HG03354 (cell line): ENCODE data around the gene VTI1A.
"Not testable (repeated sequence)": the region's sequence is repeated elsewhere in the genome, so short reads cannot be mapped to it uniquely, and the experiment has no call there.

ENCODE experiments used
- ATAC-seq: cut with Tn5 transposase; IDR thresholded peaks from one replicate; pipeline ENCODE4 v1.9.1; 2021; ENCODE audit warnings: mild to moderate bottlenecking; ENCODE audit not compliant: unreplicated experiment, poor library complexity, severe bottlenecking

The VTI1A gene

DNA sequence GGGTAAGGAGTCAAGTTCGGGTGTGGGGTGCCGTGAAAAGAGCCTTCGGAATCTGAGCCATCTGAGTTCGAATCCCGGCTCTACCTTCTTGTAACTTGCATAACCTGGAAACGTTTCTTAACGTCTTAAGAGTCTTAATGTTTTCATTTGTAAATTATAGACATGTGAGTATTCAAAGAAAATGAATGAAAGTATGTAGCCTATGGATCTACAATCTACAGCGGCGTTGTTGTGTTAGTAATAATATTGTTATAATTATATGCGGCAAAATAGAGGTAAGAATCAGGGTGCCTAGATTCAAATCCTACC is 559 bp downstream of the VTI1A start:
- no peak for ATAC-seq

DNA sequence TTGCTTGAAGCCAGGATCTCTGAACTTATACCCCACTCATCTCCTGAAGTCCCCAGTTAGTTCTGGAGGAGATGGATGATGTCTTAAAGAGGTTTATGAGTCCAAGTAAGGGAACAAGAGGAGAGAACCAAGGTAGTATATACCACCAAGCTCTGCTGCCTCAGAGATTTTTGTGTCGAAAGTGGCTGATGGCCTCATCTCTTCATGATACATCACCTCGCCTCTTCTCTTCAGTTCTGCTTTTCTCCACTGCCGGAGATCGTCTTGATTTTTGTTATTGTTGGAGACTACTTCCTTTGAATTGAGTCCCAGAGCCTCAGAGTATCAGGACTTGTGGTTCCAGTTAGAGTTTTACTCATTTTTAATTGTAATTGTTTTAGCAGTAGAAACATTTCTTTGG is 1.9 kb downstream of the VTI1A start:
- ATAC-seq: no peak

DNA sequence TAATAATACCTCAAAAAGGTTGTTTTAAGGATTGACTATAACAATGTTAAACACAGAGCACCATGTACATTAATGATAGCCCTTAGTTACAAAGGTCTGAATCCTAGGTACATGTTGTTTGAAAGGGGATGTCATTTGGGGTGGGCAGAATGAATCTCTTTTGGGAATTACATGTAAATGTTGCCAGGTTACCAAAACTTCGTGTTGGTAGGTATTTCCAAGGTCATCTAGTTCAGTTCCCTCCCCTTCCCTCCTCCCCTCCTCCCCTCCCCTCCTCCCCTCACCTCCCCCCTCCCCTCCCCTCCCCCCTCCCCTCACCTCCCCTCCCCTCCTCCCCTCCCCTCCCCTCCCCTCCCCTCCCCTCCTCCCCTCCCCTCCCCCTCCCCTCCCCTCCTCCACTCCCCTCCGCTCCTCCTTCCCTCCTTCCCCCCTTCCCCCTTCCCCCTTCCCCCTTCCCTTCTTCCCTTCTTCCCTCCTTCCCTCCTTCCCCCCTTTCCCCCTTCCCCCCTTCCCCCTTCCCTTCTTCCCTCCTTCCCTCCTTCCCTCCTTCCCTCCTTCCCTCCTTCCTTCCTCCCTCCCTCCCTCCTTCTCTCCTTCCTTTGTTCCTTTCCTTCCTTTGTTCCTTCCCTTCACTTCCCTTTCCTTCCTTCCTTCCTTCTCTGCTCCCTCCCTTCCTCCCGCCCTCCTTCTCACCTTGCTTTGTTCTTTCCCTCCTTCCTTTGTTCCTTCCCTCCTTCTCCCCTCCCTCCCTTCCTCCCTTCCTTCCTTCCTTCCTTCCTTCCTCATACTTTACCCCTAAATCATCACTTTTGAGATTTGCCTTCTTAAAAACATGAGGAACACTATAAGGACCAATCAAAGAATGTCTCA is 8.1 kb downstream of the VTI1A start:
- no peak for ATAC-seq

DNA sequence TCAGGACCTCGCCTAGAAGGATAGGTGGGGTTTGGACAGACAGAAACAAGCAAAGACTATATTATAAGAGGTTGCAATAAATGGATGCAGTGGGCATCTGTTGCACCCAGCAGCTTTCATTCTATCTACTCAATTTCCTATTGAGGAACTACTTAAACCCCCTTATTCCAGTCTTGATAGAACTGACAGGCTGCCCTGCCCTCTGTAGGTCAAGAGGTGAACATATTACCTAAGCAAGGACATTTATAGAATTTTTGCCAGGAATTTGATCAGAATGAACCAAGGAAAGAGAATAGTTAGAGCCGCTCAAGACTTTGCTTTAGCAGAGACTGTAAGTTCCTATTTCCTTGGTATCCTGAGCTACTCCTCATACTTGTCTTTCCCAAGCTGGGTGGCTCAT is 9.5 kb downstream of the VTI1A start:
- ATAC-seq: no peak

DNA sequence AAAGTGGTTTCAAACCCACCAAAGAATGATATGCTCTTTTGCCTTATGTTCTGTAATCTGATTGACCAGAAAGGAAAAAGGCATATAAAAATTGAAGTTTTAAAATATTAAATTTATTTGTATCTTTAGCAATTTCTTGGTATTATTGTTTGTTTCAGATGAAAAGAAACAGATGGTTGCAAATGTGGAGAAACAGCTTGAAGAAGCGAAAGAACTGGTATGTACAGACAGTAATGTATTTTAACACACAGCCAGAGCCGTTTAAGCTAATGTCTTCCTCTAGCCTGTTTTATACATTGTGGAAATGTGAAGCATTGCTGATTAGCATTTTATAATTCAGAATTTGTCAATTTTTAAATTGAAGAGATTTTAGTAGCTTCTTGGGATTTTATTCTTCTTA is 13.4 kb downstream of the VTI1A start:
- ATAC-seq: no peak

DNA sequence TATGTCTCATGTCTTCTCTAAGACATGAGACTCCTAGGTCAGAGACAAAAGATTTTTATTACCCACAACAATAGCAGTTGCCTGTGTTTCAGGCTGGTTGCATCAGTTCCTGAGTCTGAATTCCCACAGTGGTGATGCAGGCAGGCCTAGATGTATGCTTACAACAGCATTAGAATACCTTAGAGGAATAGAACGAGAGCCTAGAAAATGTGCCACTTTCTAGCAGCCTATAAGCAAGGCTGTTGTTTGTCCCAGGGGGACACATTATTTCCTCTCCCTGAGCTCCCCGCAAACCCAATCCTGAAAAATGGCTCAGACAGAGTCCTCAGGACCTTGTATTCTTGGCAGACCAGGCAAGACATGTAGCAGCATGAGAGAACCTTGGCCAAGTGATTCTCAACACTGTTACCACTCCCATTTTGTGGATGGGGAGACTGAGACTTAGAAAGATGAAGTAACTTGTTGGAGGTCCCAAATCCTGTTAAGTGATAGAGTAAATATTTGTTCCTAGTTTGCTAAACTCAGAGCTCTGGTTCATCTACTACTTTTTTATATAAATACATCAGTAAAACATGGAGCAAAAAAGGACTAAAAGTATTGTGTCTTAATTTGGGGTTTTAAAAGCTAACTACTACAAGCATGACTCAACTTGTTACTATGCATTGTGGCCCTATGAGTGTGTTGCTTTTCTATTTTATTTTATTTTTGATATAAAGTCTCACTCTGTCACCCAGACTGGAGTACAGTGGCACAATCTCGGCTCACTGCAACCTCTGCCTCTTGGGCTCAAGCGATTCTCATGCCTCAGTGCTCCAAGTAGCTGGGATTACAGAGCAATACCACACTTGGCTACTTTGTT is 14.2 kb downstream of the VTI1A start:
- ATAC-seq: no peak

DNA sequence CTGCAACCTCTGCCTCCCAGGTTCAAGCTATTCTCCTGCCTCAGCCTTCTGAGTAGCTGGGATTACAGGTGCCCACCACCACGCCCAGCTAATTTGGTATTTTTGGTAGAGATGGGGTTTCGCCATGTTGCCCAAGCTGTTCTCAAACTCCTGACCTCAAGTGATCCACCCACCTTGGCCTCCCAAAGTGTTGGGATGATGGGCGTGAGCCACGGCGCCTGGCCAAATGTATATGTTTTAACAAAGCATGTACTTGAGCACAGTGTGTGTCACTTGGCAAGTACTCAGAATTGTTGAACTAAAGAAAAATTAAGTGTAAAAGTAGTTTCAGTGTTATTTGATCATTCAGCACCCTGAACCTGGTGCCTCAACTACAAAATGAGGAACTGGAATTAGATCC is 17.1 kb downstream of the VTI1A start:
- not testable (repeated sequence) for ATAC-seq

DNA sequence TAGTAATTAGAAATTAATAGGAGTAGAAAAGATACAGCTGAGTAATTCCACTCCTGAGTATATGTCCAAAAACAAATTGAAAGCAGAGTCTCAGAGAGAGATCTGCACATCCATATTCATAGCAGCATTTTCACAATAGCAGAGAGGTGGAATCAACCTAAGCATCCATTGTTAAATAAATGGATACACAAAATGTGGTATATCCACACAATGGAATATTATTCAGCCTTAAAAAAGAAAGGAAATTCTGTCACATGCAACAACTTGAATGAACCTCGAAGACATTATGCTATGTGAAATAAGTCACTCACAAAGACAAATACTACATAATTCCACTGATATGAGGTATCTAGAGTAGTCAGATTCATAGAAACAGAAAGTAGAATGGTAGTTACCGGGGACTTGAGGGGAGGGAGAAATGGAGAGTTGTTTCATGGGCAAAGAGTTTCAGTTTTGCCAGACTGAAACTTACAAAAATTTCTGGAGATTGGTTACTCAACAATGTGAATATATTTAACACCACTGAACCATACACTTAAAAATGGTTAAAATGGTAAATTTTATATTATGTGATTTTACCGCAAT is 18.4 kb downstream of the VTI1A start:
- no peak for ATAC-seq

DNA sequence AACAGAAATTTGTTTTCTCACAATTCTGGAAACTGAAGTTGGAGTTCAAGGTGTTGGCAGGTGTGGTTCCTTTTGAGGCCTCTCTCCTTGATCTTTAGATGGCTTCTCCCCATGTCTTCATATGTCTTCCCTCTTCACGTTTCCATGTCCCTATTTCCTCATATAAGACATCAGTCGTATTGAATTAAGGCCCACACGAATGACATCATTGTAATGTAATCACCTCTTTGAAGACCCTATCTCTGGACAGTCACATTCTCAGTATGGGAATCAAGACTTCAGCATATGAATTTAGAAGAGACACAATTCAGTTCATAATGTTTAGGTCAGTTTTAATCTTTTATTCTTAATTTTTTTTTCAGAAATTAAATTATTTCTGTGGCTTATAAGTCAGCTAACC is 19.8 kb downstream of the VTI1A start:
- ATAC-seq: no peak

DNA sequence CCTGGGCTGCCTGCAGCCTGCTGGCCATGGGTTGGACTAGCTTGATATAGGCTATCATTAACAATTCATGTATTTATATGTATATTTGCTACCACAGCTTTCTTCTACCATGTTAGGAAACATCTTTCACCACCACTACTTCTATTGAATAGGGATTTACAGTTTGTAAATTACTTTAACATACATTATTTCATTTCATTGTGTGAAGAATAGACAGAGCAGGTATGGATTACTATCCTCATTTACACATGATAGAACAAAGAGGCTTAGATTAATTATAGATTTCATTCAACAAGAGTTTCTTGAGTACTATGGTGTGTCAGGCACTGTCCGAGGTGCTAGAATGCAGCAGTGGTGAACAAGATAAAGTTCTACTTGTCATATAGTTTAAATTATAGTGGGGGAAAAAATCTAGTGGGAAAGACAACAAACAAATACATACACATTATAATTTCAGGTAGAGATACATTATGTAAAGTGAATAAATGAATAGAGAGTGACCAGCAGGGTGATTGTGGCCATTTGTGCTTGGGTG is 20.6 kb downstream of the VTI1A start:
- ATAC-seq: no peak

DNA sequence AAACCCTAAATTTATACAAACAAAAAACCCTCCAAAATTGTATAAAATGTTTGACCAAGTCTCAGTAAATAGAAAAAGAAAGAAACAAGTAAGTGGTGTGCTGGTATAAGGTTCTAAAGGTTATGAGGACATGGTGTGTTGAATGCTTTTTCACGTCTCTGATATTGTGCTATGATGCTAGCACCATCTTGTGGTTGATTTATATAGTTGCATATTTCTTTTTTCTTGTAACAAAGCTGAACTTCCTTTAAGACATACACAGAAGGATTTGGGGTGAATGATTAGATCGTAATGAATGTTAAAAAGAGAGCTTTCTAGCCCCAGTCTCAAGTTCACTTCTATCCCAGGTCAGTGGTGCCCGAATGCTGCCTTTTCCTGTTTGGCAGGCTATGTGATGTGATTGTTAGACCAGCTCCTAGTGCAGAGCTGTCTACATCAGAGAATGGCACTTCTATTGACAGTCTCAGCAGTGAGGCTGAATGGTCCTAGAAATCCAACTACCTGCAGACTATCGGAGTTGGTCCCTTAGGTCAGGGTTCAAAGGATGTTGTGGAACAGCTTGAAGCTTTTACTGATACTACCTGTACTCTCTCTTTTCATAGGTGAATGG is 25.0 kb downstream of the VTI1A start:
- peak; percentile 82 for ATAC-seq

DNA sequence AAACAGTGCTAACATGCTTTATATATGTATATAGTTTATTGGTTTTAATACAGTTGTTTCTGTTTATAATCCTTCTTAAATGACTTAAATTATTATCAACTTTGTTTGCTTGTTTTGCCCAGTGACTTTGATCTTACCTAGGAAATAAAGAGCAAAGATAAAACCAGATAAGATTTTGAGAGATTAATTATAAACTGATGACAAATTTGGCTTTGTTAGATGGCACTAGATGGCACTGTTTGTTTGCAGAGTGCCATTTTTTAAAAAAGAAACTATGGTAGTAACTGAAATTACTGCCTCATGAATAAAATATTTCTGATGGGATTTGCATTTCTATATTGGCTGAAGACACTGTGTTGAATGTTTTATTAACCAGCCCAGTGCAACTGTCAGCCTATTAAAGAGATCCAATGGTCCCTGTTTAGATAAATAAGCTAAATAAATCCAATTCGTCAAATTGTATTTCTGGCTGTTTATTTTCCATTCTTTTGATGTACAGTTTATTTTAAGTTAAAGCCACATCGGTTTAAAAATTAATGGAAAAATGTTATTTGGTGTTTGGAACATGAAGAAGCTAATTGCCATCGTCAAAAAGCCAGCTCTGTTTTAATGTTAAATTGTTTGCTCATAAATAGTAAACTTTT is 28.7 kb downstream of the VTI1A start:
- no peak for ATAC-seq

DNA sequence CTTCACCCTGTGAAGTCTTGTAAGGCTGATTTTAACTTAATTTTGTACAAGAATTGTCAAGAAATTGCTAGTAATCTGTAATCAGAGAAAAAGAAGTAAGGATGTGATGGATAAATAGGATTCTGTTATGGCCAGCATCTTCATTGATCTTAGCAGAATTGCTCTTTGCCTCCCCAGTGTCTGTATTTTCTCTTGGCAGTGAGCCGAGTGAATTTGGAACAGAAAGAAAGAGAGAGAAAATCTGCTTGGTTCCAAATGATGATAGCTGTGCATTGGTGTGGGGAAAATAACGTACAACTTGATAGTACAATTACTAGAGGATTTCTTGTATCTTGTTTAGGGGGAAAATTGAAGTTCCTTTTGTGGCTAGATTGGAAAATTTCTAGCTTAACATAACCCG is 34.6 kb downstream of the VTI1A start:
- ATAC-seq: no peak

DNA sequence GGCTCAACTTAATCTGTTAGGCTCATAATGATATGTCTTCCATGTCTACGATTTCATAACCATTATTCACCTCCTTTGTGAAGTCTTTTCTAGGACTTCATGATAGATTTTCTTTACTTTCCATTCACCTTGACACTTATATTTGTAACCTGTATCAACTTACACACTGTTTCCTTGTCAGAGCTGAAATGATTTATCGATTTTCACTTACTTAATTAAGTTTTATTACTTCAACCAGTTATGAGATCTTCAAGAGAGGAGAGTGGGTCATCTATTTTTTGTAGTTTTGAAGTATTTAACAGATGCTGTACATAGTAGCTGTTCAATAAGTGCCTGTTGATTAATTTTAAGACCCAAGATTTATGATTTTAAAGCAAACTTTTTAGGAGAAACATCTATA is 37.4 kb downstream of the VTI1A start:
- ATAC-seq: no peak

DNA sequence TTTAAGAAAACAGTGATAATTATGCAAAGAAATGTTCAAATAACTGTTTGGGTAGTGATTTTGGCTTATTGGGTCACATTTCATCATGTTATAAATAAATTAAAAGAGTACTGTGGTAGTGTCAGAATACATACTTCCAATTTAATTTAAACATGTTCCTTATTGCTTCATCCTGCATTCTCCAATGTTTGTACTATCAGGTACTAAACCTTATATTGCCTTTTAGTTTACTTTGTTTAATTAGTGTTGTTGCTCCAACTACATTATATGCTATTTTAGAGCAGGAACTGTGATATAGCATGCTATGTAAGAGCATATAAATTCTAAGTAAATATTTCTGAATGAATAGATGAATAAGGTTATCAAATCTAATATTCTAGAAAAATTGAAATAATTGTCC is 40.9 kb downstream of the VTI1A start:
- ATAC-seq: no peak

DNA sequence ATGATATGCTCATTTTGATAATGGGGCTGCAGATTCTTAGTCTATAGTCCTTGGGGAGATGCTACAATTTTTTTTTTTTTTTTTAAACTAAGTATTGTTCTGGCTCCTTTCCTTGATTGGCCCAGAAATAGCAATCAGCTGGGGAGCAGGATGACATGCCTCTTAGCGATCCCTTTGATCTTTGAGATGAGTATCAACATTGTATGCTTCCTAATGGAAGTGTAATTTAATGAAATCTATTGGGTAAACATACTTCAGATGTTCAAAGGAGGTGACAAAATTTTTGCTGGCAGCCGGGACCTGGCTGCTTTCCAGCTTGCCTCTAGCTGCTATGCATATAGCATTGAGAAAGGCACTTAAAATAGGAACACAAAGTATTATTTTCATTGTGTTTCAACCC is 43.5 kb downstream of the VTI1A start:
- no peak for ATAC-seq

DNA sequence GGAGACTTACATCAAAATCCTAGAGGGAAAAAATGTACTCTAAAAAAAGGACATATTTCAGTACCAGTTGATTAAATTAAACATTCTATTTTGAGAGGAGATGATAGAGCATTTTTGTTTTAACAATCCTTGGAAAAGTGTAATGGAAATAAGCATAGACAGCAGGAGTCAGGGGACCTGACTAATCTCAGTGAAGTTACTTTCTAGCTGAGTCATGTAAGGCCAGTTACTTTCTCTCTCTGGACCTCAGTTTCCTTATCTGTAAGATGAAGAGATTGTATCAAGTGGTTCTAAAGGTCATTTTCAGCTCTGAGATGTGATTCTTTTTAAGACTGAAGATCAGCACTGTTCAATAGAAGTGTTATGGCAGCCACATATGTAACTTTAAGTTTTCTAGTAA is 44.1 kb downstream of the VTI1A start:
- no peak for ATAC-seq

DNA sequence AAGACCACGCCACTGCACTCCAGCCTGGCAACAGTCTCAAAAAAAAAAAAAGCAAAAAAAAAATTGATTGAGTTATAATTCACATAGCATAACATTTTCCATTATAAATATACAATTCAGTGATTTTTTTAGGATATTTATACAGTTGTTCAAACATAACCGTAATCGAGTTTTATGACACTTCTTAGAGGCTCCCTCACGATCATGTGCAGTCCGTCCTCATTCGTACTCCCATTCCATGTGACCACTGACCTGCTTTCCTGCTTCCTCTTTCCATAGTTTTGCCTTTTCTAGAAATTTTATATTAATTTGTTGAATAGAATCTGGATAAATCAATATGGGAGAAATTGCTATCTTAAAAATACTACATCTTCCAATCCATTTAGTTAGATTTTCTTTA is 45.7 kb downstream of the VTI1A start:
- no peak for ATAC-seq

DNA sequence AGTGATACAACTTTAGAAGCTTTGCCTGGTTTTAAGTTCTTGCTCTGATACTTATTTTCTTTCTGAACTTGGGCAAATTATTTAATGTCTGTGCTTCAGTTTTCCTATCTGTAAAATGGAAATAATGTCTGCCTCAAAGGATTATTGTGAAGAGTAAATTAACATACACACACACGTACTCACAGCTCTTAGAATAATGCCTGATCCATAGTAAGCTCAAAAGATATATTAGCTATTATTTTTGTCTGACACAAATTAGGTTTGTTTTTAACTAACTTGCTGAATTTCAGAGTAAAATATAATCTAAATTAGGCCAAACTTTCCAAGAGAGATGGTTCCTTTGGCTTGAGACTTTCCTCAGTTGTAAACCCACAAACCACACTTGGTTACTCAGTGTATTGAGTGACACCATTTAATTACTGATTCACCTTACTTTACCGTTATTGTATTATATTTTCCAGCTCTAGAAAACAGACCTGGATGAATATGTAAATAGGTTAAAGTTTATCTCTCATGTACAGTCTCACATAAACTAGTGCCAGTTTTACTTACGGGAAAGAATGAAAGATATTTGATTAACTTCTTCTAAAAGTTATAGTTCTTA is 50.4 kb downstream of the VTI1A start:
- peak; percentile 91 for ATAC-seq
